22Rv1 (cell line): ENCODE measurements around the gene PCSK5.

Source experiments
- ZFX ChIP-seq: fragments of 450-650 bp; IDR thresholded peaks from 2 replicates; pipeline ENCODE4 v1.6.1; 2017; ENCODE audit warnings: antibody characterized with exemption, borderline replicate concordance
- TF ChIP-seq, protein P1 (sequence below): fragments of 450-650 bp; IDR thresholded peaks from 2 replicates; pipeline ENCODE4 v1.5.1; 2017; ENCODE audit warnings: mild to moderate bottlenecking

DNA sequence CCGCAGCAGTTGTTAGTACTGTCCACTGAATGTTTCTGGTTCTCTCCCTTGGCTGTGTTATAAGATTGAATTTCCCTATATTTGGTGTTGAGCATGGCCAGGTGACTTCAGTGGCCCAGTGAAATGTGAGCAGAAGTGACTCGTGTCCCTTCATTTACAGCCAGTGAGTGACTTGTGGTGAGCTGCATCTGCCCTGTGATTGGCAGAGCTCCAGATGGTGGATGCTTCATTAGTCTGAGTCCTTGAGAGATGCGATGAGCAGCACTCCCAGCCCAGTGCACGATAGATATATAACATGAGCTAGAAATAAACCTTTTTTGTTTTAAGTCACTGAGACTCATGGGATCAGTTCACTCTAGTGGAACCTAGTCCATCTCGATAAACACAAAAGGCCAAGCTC lies 19.3 kb downstream of the PCSK5 start:
- TF ChIP-seq, protein P1, sequence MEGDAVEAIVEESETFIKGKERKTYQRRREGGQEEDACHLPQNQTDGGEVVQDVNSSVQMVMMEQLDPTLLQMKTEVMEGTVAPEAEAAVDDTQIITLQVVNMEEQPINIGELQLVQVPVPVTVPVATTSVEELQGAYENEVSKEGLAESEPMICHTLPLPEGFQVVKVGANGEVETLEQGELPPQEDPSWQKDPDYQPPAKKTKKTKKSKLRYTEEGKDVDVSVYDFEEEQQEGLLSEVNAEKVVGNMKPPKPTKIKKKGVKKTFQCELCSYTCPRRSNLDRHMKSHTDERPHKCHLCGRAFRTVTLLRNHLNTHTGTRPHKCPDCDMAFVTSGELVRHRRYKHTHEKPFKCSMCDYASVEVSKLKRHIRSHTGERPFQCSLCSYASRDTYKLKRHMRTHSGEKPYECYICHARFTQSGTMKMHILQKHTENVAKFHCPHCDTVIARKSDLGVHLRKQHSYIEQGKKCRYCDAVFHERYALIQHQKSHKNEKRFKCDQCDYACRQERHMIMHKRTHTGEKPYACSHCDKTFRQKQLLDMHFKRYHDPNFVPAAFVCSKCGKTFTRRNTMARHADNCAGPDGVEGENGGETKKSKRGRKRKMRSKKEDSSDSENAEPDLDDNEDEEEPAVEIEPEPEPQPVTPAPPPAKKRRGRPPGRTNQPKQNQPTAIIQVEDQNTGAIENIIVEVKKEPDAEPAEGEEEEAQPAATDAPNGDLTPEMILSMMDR, result no peak
- TF ChIP-seq ZFX, result no peak
